HepG2 (cell line): ENCODE results near the gene INAFM1. TPM values are rescaled to one million over a fixed set of nuclear protein-coding genes. Genes with fewer than 3 reads are reported as not detected.
A peak's percentile ranks its signal among the peaks of the same experiment; 100 is the strongest.

ENCODE experiments used
- EED ChIP-seq: sonication (generic); formaldehyde crosslinking; IDR thresholded peaks from 2 replicates; pipeline ENCODE4 v1.5.0; 2020; ENCODE audit warnings: mild to moderate bottlenecking, missing genetic modification reagents
- HDAC6 ChIP-seq: fragments of 200-600 bp; sonication (generic); IDR thresholded peaks from 2 replicates; pipeline ENCODE4 v1.7.0; 2017; ENCODE audit warnings: mild to moderate bottlenecking, antibody characterized with exemption, low read length, low read depth
- KLF11 ChIP-seq: IDR thresholded peaks from 2 replicates; pipeline ENCODE4 v1.6.1; 2016; ENCODE audit warnings: missing compliant biosample characterization
- KMT2B ChIP-seq: IDR thresholded peaks from 2 replicates; pipeline ENCODE4 v1.6.1; 2016; ENCODE audit warnings: missing genetic modification reagents, missing compliant biosample characterization
- MED1 ChIP-seq: sonication (generic); formaldehyde crosslinking; IDR thresholded peaks from 2 replicates; pipeline ENCODE4 v1.4.0; 2020; ENCODE audit warnings: missing genetic modification reagents
- SMYD3 ChIP-seq: sonication (generic); formaldehyde crosslinking; IDR thresholded peaks from 2 replicates; pipeline ENCODE4 v1.8.1; 2023; ENCODE audit warnings: mild to moderate bottlenecking, missing genetic modification reagents
- SP2 ChIP-seq: sonication (generic); formaldehyde crosslinking; IDR thresholded peaks from 2 replicates; pipeline ENCODE4 v1.5.1; 2020; ENCODE audit warnings: mild to moderate bottlenecking, missing genetic modification reagents
- SRY ChIP-seq: sonication (generic); formaldehyde crosslinking; IDR thresholded peaks from 2 replicates; pipeline ENCODE4 v1.8.0; 2022; ENCODE audit warnings: mild to moderate bottlenecking, missing genetic modification reagents
- SYNCRIP ChIP-seq: fragments of 200-400 bp; formaldehyde crosslinking; IDR thresholded peaks from 2 replicates; pipeline ENCODE4 v1.6.1; 2018; ENCODE audit warnings: mild to moderate bottlenecking, low read depth, low read length; ENCODE audit not compliant: insufficient read depth
- ZMAT3 ChIP-seq: sonication (generic); formaldehyde crosslinking; conservative IDR thresholded peaks from 2 replicates; pipeline ENCODE4 v1.7.0; 2021; ENCODE audit warnings: missing genetic modification reagents
- ZNF296 ChIP-seq: sonication (generic); formaldehyde crosslinking; conservative IDR thresholded peaks from 2 replicates; pipeline ENCODE4 v1.5.0; 2020; ENCODE audit warnings: mild to moderate bottlenecking, missing genetic modification reagents
- ZNF335 ChIP-seq: sonication (generic); formaldehyde crosslinking; IDR thresholded peaks from 2 replicates; pipeline ENCODE4 v1.4.0; 2020; ENCODE audit warnings: missing genetic modification reagents
- ZNF883 ChIP-seq: sonication (generic); formaldehyde crosslinking; IDR thresholded peaks from 2 replicates; pipeline ENCODE4 v1.5.1; 2020; ENCODE audit warnings: mild to moderate bottlenecking, missing genetic modification reagents; ENCODE audit errors: not compliant biosample characterization
- polyA plus RNA-seq, 8 experiments: library from polyadenylated mRNA; depleted of rRNA in 3 of 8; stranded (reverse) in 7 of 8; unstranded in 1 of 8; fragments of >200 nt; fragmentation: Illumina TruSeq in 4 of 8; extraction: Trizol in 4 of 8; gene quantifications; 2 replicates each; pipeline versions ENCODE4 v1.2.1 to v1.2.3, GENCODE V29; 2011 to 2016; ENCODE audit warnings: low read depth in 4 of 8, missing spikeins in 1 of 8, mixed read lengths in 1 of 8; ENCODE audit not compliant: insufficient read depth in 1 of 8
- total RNA-seq, 5 experiments: library from RNA; depleted of rRNA; stranded (reverse); fragments of >200 nt; fragmentation: Illumina TruSeq; extraction: Trizol; gene quantifications; 2 replicates each; pipeline ENCODE4 v1.2.3, GENCODE V29; 2016; ENCODE audit warnings: low read depth in 1 of 5
- TF ChIP-seq, protein P1 (sequence below): sonication (generic); formaldehyde crosslinking; IDR thresholded peaks from 2 replicates; pipeline ENCODE4 v1.9.0; 2021; ENCODE audit warnings: mild to moderate bottlenecking, missing genetic modification reagents
- TF ChIP-seq, protein P2 (sequence below): IDR thresholded peaks from 2 replicates; pipeline ENCODE4 v1.6.1; 2016; ENCODE audit warnings: missing genetic modification reagents, missing compliant biosample characterization
- TF ChIP-seq, protein P3 (sequence below): sonication (generic); formaldehyde crosslinking; IDR thresholded peaks from 2 replicates; pipeline ENCODE4 v1.4.0; 2020; ENCODE audit warnings: missing genetic modification reagents
- TF ChIP-seq, protein P4 (sequence below): sonication (generic); formaldehyde crosslinking; IDR thresholded peaks from 2 replicates; pipeline ENCODE4 v1.8.0; 2022; ENCODE audit warnings: mild to moderate bottlenecking, missing genetic modification reagents, borderline replicate concordance
- TF ChIP-seq, protein P5 (sequence below): sonication (generic); formaldehyde crosslinking; IDR thresholded peaks from 2 replicates; pipeline ENCODE4 v1.8.1; 2023; ENCODE audit warnings: mild to moderate bottlenecking, missing genetic modification reagents

INAFM1 gene
- total and polyA plus RNA-seq, 2 of the 13 experiments (the other 11 are each of a cell fraction or from before 2014, with no cell fraction given) = 0.88 to 1.9 TPM

DNA sequence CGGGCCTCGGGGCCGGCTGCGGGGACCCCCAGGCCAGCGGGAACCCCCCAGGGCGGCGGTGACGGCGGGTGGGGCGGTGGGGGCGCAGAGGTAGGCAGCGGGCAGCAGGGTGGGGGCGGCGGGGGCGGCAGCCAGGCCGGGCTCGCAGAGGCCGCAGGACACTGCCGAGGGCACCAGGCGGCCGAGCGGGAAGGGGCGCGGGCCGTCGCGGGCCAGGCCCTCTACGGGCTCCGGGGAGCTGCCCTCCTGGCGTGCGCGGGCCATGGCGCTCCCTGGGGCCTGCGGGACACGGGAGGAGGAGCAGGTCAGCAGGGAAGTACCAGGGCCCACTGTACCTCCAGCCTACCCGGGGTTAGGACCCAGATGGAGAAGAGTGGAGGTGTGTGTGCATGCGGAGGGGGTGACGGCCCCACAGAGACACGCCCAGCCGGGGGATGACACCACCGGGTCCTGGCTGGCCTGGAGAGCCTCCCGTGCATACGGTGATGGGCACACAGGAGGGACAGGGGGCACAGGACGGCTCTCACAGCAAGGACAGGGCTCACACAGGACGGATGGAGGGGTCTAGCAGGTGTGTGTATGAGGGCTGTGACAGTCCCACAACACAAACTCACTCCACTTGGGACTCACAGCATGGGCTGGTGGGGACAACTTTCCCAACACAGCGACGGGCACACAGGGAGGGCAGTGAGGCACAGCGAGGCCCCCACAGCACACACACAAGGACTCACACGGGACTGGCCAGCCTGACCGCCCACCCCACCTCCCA, 46.3 kb upstream of the INAFM1 start (continued):
- TF ChIP-seq, protein P1, sequence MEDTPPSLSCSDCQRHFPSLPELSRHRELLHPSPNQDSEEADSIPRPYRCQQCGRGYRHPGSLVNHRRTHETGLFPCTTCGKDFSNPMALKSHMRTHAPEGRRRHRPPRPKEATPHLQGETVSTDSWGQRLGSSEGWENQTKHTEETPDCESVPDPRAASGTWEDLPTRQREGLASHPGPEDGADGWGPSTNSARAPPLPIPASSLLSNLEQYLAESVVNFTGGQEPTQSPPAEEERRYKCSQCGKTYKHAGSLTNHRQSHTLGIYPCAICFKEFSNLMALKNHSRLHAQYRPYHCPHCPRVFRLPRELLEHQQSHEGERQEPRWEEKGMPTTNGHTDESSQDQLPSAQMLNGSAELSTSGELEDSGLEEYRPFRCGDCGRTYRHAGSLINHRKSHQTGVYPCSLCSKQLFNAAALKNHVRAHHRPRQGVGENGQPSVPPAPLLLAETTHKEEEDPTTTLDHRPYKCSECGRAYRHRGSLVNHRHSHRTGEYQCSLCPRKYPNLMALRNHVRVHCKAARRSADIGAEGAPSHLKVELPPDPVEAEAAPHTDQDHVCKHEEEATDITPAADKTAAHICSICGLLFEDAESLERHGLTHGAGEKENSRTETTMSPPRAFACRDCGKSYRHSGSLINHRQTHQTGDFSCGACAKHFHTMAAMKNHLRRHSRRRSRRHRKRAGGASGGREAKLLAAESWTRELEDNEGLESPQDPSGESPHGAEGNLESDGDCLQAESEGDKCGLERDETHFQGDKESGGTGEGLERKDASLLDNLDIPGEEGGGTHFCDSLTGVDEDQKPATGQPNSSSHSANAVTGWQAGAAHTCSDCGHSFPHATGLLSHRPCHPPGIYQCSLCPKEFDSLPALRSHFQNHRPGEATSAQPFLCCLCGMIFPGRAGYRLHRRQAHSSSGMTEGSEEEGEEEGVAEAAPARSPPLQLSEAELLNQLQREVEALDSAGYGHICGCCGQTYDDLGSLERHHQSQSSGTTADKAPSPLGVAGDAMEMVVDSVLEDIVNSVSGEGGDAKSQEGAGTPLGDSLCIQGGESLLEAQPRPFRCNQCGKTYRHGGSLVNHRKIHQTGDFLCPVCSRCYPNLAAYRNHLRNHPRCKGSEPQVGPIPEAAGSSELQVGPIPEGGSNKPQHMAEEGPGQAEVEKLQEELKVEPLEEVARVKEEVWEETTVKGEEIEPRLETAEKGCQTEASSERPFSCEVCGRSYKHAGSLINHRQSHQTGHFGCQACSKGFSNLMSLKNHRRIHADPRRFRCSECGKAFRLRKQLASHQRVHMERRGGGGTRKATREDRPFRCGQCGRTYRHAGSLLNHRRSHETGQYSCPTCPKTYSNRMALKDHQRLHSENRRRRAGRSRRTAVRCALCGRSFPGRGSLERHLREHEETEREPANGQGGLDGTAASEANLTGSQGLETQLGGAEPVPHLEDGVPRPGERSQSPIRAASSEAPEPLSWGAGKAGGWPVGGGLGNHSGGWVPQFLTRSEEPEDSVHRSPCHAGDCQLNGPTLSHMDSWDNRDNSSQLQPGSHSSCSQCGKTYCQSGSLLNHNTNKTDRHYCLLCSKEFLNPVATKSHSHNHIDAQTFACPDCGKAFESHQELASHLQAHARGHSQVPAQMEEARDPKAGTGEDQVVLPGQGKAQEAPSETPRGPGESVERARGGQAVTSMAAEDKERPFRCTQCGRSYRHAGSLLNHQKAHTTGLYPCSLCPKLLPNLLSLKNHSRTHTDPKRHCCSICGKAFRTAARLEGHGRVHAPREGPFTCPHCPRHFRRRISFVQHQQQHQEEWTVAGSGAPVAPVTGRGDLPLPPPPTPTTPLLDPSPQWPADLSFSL = no peak
- TF ChIP-seq ZNF335 = no peak
- no peak for TF ChIP-seq HDAC6
- TF ChIP-seq ZMAT3 (CRISPR knock-in tag) = 0 out of 2 replicates have a peak, but pooled peaks have one; percentile 58
- TF ChIP-seq, protein P2, sequence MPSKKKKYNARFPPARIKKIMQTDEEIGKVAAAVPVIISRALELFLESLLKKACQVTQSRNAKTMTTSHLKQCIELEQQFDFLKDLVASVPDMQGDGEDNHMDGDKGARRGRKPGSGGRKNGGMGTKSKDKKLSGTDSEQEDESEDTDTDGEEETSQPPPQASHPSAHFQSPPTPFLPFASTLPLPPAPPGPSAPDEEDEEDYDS (CRISPR knock-in tag) = peak; percentile 44; the same call in 1 of the 2 replicates
- TF ChIP-seq, protein P3, sequence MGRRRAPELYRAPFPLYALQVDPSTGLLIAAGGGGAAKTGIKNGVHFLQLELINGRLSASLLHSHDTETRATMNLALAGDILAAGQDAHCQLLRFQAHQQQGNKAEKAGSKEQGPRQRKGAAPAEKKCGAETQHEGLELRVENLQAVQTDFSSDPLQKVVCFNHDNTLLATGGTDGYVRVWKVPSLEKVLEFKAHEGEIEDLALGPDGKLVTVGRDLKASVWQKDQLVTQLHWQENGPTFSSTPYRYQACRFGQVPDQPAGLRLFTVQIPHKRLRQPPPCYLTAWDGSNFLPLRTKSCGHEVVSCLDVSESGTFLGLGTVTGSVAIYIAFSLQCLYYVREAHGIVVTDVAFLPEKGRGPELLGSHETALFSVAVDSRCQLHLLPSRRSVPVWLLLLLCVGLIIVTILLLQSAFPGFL = no peak
- no peak for TF ChIP-seq SRY (CRISPR knock-in tag)
- no peak for TF ChIP-seq SMYD3 (CRISPR knock-in tag)
- TF ChIP-seq SYNCRIP = no peak
- no peak for TF ChIP-seq KMT2B (CRISPR knock-in tag)
- peak; percentile 12; the same call in 1 of the 2 replicates for TF ChIP-seq MED1 (CRISPR knock-in tag)
- TF ChIP-seq, protein P4, sequence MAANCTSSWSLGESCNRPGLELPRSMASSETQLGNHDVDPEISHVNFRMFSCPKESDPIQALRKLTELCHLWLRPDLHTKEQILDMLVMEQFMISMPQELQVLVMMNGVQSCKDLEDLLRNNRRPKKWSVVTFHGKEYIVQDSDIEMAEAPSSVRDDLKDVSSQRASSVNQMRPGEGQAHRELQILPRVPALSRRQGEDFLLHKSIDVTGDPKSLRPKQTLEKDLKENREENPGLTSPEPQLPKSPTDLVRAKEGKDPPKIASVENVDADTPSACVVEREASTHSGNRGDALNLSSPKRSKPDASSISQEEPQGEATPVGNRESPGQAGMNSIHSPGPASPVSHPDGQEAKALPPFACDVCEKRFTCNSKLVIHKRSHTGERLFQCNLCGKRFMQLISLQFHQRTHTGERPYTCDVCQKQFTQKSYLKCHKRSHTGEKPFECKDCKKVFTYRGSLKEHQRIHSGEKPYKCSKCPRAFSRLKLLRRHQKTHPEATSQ = no peak
- no peak for TF ChIP-seq ZNF883 (CRISPR knock-in tag)
- TF ChIP-seq, protein P5, sequence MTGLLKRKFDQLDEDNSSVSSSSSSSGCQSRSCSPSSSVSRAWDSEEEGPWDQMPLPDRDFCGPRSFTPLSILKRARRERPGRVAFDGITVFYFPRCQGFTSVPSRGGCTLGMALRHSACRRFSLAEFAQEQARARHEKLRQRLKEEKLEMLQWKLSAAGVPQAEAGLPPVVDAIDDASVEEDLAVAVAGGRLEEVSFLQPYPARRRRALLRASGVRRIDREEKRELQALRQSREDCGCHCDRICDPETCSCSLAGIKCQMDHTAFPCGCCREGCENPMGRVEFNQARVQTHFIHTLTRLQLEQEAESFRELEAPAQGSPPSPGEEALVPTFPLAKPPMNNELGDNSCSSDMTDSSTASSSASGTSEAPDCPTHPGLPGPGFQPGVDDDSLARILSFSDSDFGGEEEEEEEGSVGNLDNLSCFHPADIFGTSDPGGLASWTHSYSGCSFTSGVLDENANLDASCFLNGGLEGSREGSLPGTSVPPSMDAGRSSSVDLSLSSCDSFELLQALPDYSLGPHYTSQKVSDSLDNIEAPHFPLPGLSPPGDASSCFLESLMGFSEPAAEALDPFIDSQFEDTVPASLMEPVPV (CRISPR knock-in tag) = no peak
- TF ChIP-seq ZNF296 (CRISPR knock-in tag) = 0 out of 2 replicates have a peak, but pooled peaks have one; percentile 39
- TF ChIP-seq EED (CRISPR knock-in tag) = no peak; the same call in 1 of the 2 replicates
- TF ChIP-seq KLF11 (CRISPR knock-in tag) = no peak
- TF ChIP-seq SP2 = no peak; the same call in 1 of the 2 replicates
